HG02763 (cell line): Measurements from ENCODE around the gene DTHD1.

Source experiments
- ATAC-seq: cut with Tn5 transposase; IDR thresholded peaks from one replicate; pipeline ENCODE4 v1.9.1; 2021; ENCODE audit warnings: mild to moderate bottlenecking, moderate library complexity; ENCODE audit not compliant: unreplicated experiment

The DTHD1 gene

GRCh38 chr4:36338973-36339372, 57.6 kb downstream of the DTHD1 start:
- no peak for ATAC-seq

DNA sequence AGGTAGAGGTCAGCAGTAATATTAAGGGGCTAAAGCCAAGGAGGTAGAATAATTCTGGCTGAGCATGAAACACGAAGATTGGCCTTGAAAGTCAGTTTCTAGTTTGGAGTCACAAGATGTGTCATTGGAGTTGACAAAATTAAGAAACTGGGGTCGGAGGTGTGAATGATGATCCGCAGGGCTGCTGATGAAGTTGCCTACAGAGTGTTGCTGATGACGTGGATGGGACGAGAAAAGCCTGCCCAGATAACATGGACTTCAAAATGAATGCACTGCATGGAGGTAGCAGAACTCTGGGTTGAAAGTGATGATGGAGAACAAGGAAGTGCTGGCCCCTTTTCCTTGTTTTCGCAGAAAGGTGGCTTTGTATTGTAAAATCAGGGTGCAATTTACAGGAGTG, 60.5 kb downstream of the DTHD1 start:
- ATAC-seq, result no peak

- no peak for ATAC-seq
These were observed 62.2 kb downstream of the DTHD1 start for GRCh38 chr4:36343501-36344175.

DNA sequence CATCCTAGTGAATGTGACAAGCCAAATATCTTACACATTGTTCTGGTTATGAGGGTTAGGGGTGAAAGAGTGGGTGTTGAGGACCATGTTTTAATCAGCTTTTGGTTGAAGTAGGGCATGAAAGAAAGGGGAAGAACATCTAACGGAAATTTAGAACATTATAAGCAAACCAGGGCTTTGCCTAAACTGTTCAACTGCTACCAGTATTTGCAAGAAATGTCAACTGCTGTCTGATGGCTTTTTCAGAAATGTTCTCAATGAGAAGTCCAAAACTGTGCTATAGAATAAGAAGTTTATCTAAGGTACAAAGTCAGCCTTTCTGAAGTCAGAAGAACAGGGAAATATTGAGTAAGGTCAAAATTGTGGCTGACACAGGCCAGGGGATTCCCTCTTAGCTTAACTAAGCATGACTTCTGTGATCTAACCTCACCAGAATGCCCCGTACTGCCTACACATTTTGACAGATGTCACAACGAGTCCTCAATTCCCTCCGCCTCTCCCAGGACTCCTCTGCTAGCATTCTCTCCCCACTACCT, 67.1 kb downstream of the DTHD1 start:
- peak; percentile 95 for ATAC-seq

GRCh38 chr4:36349938-36350549, 68.6 kb downstream of the DTHD1 start:
- ATAC-seq, result no peak

- peak; percentile 46 for ATAC-seq
These were observed 69.8 kb downstream of the DTHD1 start for GRCh38 chr4:36351082-36351666.

- ATAC-seq, result no peak
These were observed 72.6 kb downstream of the DTHD1 start for GRCh38 chr4:36353998-36354397.

GRCh38 chr4:36358173-36358572, 76.8 kb downstream of the DTHD1 start:
- no peak for ATAC-seq

- ATAC-seq, result no peak
These were observed 79.3 kb downstream of the DTHD1 start for GRCh38 chr4:36360755-36361154.

GRCh38 chr4:36363024-36363423, 81.6 kb downstream of the DTHD1 start:
- no peak for ATAC-seq

- ATAC-seq, result no peak
These were observed 93.6 kb downstream of the DTHD1 start for GRCh38 chr4:36374836-36375511.

DNA sequence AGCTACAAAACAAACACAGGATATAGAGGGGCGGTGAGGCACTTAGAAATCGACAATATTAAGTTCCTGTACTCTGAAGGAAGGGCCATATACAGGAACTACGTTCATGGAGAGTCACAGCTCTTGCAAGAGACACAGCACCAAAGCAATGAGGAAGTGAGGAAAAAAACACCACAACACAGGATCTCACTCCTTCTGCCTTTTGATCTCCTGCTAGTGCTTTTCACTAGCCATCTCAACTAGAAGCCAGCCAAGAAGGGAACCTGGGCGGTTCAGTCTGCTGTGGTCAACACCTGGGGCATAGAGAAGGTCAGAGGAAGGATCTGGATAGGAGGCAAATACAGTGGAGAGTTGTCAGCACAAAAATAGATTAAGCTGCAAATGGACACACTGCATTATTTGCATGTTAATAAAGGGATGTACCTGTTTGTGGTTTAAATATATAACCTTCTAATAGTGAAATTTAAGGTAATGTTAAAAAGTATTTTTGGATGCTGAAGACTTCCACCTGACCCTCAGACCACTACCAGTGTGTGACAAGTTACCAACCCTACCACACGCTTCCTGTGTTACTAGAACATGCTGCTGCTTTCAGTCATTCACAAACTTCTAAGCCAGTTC, 104.6 kb downstream of the DTHD1 start:
- ATAC-seq, result peak; percentile 83

GRCh38 chr4:36386691-36387090, 105.3 kb downstream of the DTHD1 start:
- no peak for ATAC-seq

DNA sequence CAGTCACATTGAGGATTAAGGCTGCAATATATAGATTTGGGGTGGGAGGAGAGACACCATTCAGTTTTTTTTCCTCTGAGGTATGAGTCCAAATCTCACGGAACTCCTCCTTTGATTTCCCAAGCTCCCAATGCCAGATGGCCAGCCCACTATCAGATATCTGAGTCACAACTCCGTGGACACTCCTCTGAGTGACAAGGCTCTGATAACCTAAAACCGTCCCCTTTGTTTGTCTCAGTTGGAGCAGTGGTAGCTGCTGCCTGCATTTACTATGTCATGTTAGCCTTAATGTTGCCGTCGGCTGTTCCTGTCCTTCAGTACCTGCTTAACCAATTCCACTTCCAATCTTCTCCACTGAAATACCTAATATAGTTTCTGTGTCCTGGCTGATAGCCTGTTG, 107.3 kb downstream of the DTHD1 start:
- ATAC-seq, result no peak

- no peak for ATAC-seq
These were observed 110.0 kb downstream of the DTHD1 start for GRCh38 chr4:36391411-36391810.

GRCh38 chr4:36392024-36392423, 110.6 kb downstream of the DTHD1 start:
- ATAC-seq, result no peak

- ATAC-seq, result no peak
These were observed 111.5 kb downstream of the DTHD1 start for GRCh38 chr4:36392916-36393315.
